Fibroblast of lung (primary cell): ENCODE results near the gene LPP.

Source experiments
- CTCF ChIP-seq, 2 donors: IDR thresholded peaks in 1 of 2; conservative IDR thresholded peaks in 1 of 2; 1 replicate in 1 of 2; 2 replicates in 1 of 2; pipeline ENCODE4 v1.5.1; 2011 to 2012; ENCODE audit warnings: low read length in 2 of 2, control low read depth in 1 of 2, inconsistent platforms in 1 of 2, low read depth in 1 of 2, mild to moderate bottlenecking in 1 of 2
- EZH2 ChIP-seq: IDR thresholded peaks from 2 replicates; pipeline ENCODE4 v1.5.1; 2012; ENCODE audit warnings: low read length, control low read depth, mild to moderate bottlenecking; ENCODE audit errors: missing control alignments

GRCh38 chr3:188889054-188889491, 735.1 kb downstream of the LPP start:
- TF ChIP-seq CTCF (conservative IDR thresholded peaks at IDR 0.05 in 1 of 2, IDR thresholded peaks at IDR 0.05 in 1 of 2; ENCODE audit: low read depth in 1 of 2, low read length in 2 of 2) (no peak), EZH2 (no peak)
